Ascending aorta (tissue), 2 donors: ENCODE data around the gene RCN1. TPM values are rescaled to one million over a fixed set of nuclear protein-coding genes. Genes with fewer than 3 reads are reported as not detected.

Experiments used
- DNase-seq, 2 donors: peaks; one replicate each; pipeline ENCODE4 v3.0.0-alpha.2; 2019; ENCODE audit warnings: low spot score in 2 of 2
- H3K27ac ChIP-seq, 2 donors: fragments of 200-600 bp; sonication (generic); one replicate each; pipeline ENCODE4 v1.5.1; 2016 to 2017; ENCODE audit warnings: mild to moderate bottlenecking in 1 of 2
- H3K27me3 ChIP-seq: fragments of 200-600 bp; sonication (generic); one replicate; pipeline ENCODE4 v1.5.1; 2017
- H3K36me3 ChIP-seq, 2 donors: fragments of 200-600 bp; sonication (generic); one replicate each; pipeline ENCODE4 v1.5.1; 2016
- H3K4me1 ChIP-seq, 2 donors: fragments of 200-600 bp; sonication (generic); one replicate each; pipeline ENCODE4 v1.5.1; 2016 to 2017; ENCODE audit warnings: mild to moderate bottlenecking in 1 of 2
- H3K4me3 ChIP-seq, 2 donors: fragments of 200-600 bp; sonication (generic); one replicate each; pipeline ENCODE4 v1.5.1; 2016 to 2017; ENCODE audit warnings: mild to moderate bottlenecking in 1 of 2
- H3K9me3 ChIP-seq, 2 donors: fragments of 200-600 bp; sonication (generic); one replicate each; pipeline ENCODE4 v1.5.1; 2016
- CTCF ChIP-seq, 3 experiments: fragments of 200-600 bp in 2 of 3; fragments of 450-650 bp in 1 of 3; sonication (generic) in 2 of 3; IDR thresholded peaks; one replicate each; pipeline ENCODE4 v1.5.1; 2016 to 2019; ENCODE audit warnings: antibody characterized with exemption in 3 of 3, mild to moderate bottlenecking in 1 of 3, moderate library complexity in 1 of 3
- intact Hi-C: fragments of 100-400 bp; cut with DNase I; formaldehyde crosslinking; loops from one replicate; pipeline ENCODE4 v1.15.1; 2023
- total RNA-seq: library from RNA; depleted of rRNA; stranded (reverse); fragments of >200 nt; gene quantifications from one replicate; pipeline ENCODE4 v1.1.0, GENCODE V29; 2016

Gene RCN1
- total RNA-seq, 1 donor from 2014 or later: 85.0 TPM

GRCh38 chr11:32071811-32072210 is 19.1 kb upstream of the RCN1 start:
- Histone ChIP-seq H3K36me3 (no peaks in the 10 kb centered on the region), H3K4me1 (no peaks in the 10 kb centered on the region), H3K27ac (no peak overlapping the region), H3K27me3 (no peaks in the 10 kb centered on the region), H3K9me3 (no peaks in the 10 kb centered on the region), H3K4me3 (no peak overlapping the region)
- DNase-seq: no peak
- peak in 1 of 3 experiments; percentile 7 for TF ChIP-seq CTCF (IDR thresholded peaks at IDR 0.05)
- intact Hi-C loops: no loop called here

- no peak for DNase-seq
- H3K4me3 ChIP-seq: no peak overlapping the region
- H3K36me3 ChIP-seq: no peaks in the 10 kb centered on the region
- no peaks in the 10 kb centered on the region for H3K9me3 ChIP-seq
- no peaks in the 10 kb centered on the region for H3K4me1 ChIP-seq
- H3K27ac ChIP-seq: no peak overlapping the region
- H3K27me3 ChIP-seq: no peaks in the 10 kb centered on the region
- intact Hi-C loops: no loop called here
- TF ChIP-seq CTCF (IDR thresholded peaks at IDR 0.05): no peak
Observed at GRCh38 chr11:32072872-32073643, 17.8 kb upstream of the RCN1 start.

GRCh38 chr11:32073644-32074026 is 17.2 kb upstream of the RCN1 start:
- TF ChIP-seq CTCF (IDR thresholded peaks at IDR 0.05): no peak
- no peak for DNase-seq
- Histone ChIP-seq H3K27ac (no peak overlapping the region), H3K4me1 (no peaks in the 10 kb centered on the region), H3K36me3 (no peaks in the 10 kb centered on the region), H3K27me3 (no peaks in the 10 kb centered on the region), H3K9me3 (no peaks in the 10 kb centered on the region), H3K4me3 (no peak overlapping the region)
- intact Hi-C loops: no loop called here

GRCh38 chr11:32079553-32079952 is 11.3 kb upstream of the RCN1 start:
- intact Hi-C loops: no loop called here

GRCh38 chr11:32080361-32080980 is 10.4 kb upstream of the RCN1 start:
- H3K36me3 ChIP-seq: no peaks in the 10 kb centered on the region
- no peak for DNase-seq
- intact Hi-C loops: loop anchor here (10.0 kb wide), 1 partner anchor 266 kb away; the partner anchor contains the start of gene PAX6
- no peak for TF ChIP-seq CTCF (IDR thresholded peaks at IDR 0.05)
- H3K4me3 ChIP-seq: no peak overlapping the region
- H3K27me3 ChIP-seq: no peaks in the 10 kb centered on the region
- peak overlapping the region in 1 of 2 donors; percentile 0 for H3K27ac ChIP-seq
- no peaks in the 10 kb centered on the region for H3K9me3 ChIP-seq
- no peaks in the 10 kb centered on the region for H3K4me1 ChIP-seq

More at GRCh38 chr11:32079553-32079952, 11.3 kb upstream of the RCN1 start:
- no peak for TF ChIP-seq CTCF (IDR thresholded peaks at IDR 0.05)
- Histone ChIP-seq H3K36me3 (no peaks in the 10 kb centered on the region), H3K27ac (no peak overlapping the region), H3K4me3 (no peak overlapping the region), H3K9me3 (no peaks in the 10 kb centered on the region), H3K27me3 (no peaks in the 10 kb centered on the region), H3K4me1 (no peaks in the 10 kb centered on the region)
- DNase-seq: no peak
